Trophoblast cell (in vitro differentiated cells and primary cell): Measurements from ENCODE around the gene ASPSCR1.

Experiments used
- DNase-seq, 2 donors: peaks; one replicate each; pipeline ENCODE4 v3.0.0-alpha.2; 2016
- H2AFZ ChIP-seq: 2 replicates; pipeline ENCODE4 v1.6.1; 2013; ENCODE audit warnings: low read length, moderate library complexity, mild to moderate bottlenecking; ENCODE audit not compliant: insufficient read depth, poor library complexity
- H2AK5ac ChIP-seq: 2 replicates; pipeline ENCODE4 v1.6.1; 2013; ENCODE audit warnings: mild to moderate bottlenecking, low read length
- H2BK120ac ChIP-seq: 2 replicates; pipeline ENCODE4 v1.6.1; 2013; ENCODE audit warnings: low read length, mild to moderate bottlenecking, moderate library complexity; ENCODE audit not compliant: insufficient read depth, poor library complexity
- H2BK12ac ChIP-seq: 2 replicates; pipeline ENCODE4 v1.6.1; 2013; ENCODE audit warnings: mild to moderate bottlenecking, low read length, moderate library complexity
- H2BK5ac ChIP-seq: 2 replicates; pipeline ENCODE4 v1.6.1; 2013; ENCODE audit warnings: low read length, low read depth, moderate library complexity, mild to moderate bottlenecking; ENCODE audit not compliant: poor library complexity
- H3K14ac ChIP-seq: 2 replicates; pipeline ENCODE4 v1.6.1; 2013; ENCODE audit warnings: mild to moderate bottlenecking, low read length
- H3K18ac ChIP-seq: 2 replicates; pipeline ENCODE4 v1.6.1; 2013; ENCODE audit warnings: mild to moderate bottlenecking, low read length
- H3K23ac ChIP-seq: 2 replicates; pipeline ENCODE4 v1.6.1; 2013; ENCODE audit warnings: low read length
- H3K27ac ChIP-seq: 2 replicates; pipeline ENCODE4 v1.5.1; 2013; ENCODE audit warnings: low read depth, mild to moderate bottlenecking, inconsistent platforms, low read length, moderate library complexity
- H3K27me3 ChIP-seq: 2 replicates; pipeline ENCODE4 v1.6.1; 2013; ENCODE audit warnings: inconsistent platforms, mild to moderate bottlenecking, low read length, moderate library complexity; ENCODE audit not compliant: insufficient read depth
- H3K36me3 ChIP-seq, 2 experiments: 1 replicate in 1 of 2; 2 replicates in 1 of 2; pipeline ENCODE4 v1.6.1; 2013; ENCODE audit warnings: low read length in 2 of 2, mild to moderate bottlenecking in 2 of 2, moderate library complexity in 1 of 2; ENCODE audit not compliant: insufficient read depth in 2 of 2, control insufficient read depth in 1 of 2
- H3K4ac ChIP-seq: 2 replicates; pipeline ENCODE4 v1.6.1; 2013; ENCODE audit warnings: low read depth, mild to moderate bottlenecking, low read length, moderate library complexity
- H3K4me1 ChIP-seq, 2 experiments: 1 replicate in 1 of 2; 2 replicates in 1 of 2; pipeline ENCODE4 v1.6.1; 2013; ENCODE audit warnings: low read length in 2 of 2, mild to moderate bottlenecking in 2 of 2, moderate library complexity in 1 of 2; ENCODE audit not compliant: insufficient read depth in 2 of 2, control insufficient read depth in 1 of 2
- H3K4me2 ChIP-seq: 2 replicates; pipeline ENCODE4 v1.6.1; 2013; ENCODE audit warnings: inconsistent platforms, mild to moderate bottlenecking, low read length, moderate library complexity
- H3K4me3 ChIP-seq: 2 replicates; pipeline ENCODE4 v1.5.1; 2013; ENCODE audit warnings: mild to moderate bottlenecking, low read depth, low read length, inconsistent platforms
- H3K79me1 ChIP-seq: one replicate; pipeline ENCODE4 v1.6.1; 2013; ENCODE audit warnings: low read length
- H3K79me2 ChIP-seq: 2 replicates; pipeline ENCODE4 v1.6.1; 2013; ENCODE audit warnings: low read length, mild to moderate bottlenecking; ENCODE audit not compliant: control insufficient read depth, insufficient read depth, poor library complexity
- H3K9ac ChIP-seq: 2 replicates; pipeline ENCODE4 v1.6.1; 2013; ENCODE audit warnings: mild to moderate bottlenecking, low read length
- H3K9me3 ChIP-seq: 2 replicates; pipeline ENCODE4 v1.6.1; 2013; ENCODE audit warnings: low read depth, mild to moderate bottlenecking, control low read depth, inconsistent platforms, low read length; ENCODE audit not compliant: insufficient read depth
- H4K12ac ChIP-seq: 2 replicates; pipeline ENCODE4 v1.6.1; 2013; ENCODE audit warnings: low read depth, mild to moderate bottlenecking, low read length, moderate library complexity
- H4K8ac ChIP-seq: 2 replicates; pipeline ENCODE4 v1.6.1; 2013; ENCODE audit warnings: low read depth, mild to moderate bottlenecking, low read length, moderate library complexity
- H4K91ac ChIP-seq: one replicate; pipeline ENCODE4 v1.6.1; 2013; ENCODE audit warnings: low read depth, mild to moderate bottlenecking, low read length, moderate library complexity
- WGBS: extraction: QIAGEN DNeasy Blood & Tissue Kit; methylation state at CpG from one replicate; pipeline ENCODE4 v1.1.7; 2013; ENCODE audit warnings: missing lambda C conversion rate; ENCODE audit not compliant: insufficient read length, insufficient coverage; ENCODE audit errors: extremely low coverage; 5-methylcytosine and 5-hydroxymethylcytosine counted together

ASPSCR1 gene

DNA sequence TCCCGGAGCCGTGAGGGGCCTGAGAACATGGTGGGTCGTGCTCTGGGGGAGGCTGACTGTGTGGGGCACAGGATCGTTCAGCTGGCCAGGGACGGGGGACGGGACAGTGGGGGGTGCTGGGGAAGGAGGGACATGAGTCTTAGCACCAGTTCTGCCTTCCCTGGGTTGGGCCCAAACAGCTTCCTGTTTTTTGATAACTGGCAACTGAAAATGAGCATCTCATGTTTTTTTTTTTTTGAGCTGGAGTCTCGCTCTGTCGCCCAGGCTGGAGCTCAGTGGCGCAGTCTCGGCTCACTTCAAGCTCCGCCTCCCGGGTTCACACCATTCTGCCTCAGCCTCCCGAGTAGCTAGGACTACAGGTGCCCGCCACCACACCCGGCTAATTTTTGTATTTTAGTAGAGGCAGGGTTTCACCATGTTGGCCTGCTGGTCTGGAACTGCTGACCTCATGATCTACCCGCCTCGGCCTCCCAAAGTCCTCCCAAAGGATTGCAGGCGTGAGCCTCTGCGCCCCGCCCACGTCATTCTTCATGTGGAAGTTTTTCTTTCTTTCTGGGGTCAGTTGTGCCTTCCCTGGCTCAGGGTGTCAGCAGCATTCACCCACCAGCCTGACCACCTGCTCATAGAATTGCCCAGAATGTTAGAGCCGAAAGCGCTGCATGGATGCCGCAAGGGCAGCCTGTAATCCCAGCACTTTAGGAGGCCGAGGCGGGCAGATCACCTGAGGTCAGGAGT, 6.4 kb downstream of the ASPSCR1 start:
- H3K14ac ChIP-seq: no peak overlapping the region
- no CpG with 5 or more reads among the region's 26 CpGs for WGBS
- no peak overlapping the region for H4K12ac ChIP-seq

DNA sequence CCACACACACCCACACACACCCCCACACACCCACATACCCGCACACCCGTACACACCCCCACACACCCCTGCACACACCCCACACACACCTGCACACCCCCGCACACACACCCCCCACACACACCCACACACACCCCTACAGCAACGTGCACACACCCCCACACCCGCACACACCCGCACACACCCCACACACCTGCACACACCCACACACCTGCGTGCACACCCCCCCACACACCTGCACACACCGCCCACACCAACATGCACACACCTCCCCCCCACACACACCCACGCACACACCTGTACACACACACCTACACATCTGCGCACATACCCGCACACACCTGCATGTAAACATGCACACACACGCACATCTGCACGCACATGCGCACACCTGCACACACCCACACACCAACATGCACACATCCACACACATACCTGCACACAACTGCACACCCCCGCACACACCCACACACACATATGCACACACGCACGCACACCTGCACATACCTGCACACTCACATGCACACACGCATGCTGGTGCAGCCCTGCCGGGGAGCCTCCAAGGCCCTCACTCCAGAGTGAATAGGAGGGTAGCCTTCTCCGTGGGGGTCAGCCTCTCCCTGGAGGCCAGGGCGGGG, 7.5 kb downstream of the ASPSCR1 start:
- no peak overlapping the region for H2BK120ac ChIP-seq
- H4K91ac ChIP-seq: no peak overlapping the region
- no peak overlapping the region for H3K23ac ChIP-seq

More for the DNA sequence above, 6.4 kb downstream of the ASPSCR1 start:
- Histone ChIP-seq H2AK5ac (no peak overlapping the region), H3K27ac (no peak overlapping the region), H3K23ac (no peak overlapping the region), H2BK12ac (peak overlapping the region; percentile 5), H3K4me3 (no peak overlapping the region), H4K8ac (no peak overlapping the region), H3K36me3 (peaks cover 25 to 30% of the 10 kb centered on the region in 2 experiments), H3K18ac (peak overlapping the region; percentile 7), H3K27me3 (no peaks in the 10 kb centered on the region), H3K9ac (no peak overlapping the region), H2BK120ac (no peak overlapping the region), H3K79me2 (peaks cover 3% of the 10 kb centered on the region), H3K4me1 (peaks cover 25 to 29% of the 10 kb centered on the region in 2 experiments), H3K79me1 (peaks cover 11% of the 10 kb centered on the region), H3K4ac (no peak overlapping the region), H4K91ac (peak overlapping the region; percentile 86), H2AFZ (no peak overlapping the region), H3K9me3 (peaks cover 8% of the 10 kb centered on the region), H3K4me2 (no peak overlapping the region), H2BK5ac (no peak overlapping the region)
- DNase-seq: peak; percentile 77 to 82

DNA sequence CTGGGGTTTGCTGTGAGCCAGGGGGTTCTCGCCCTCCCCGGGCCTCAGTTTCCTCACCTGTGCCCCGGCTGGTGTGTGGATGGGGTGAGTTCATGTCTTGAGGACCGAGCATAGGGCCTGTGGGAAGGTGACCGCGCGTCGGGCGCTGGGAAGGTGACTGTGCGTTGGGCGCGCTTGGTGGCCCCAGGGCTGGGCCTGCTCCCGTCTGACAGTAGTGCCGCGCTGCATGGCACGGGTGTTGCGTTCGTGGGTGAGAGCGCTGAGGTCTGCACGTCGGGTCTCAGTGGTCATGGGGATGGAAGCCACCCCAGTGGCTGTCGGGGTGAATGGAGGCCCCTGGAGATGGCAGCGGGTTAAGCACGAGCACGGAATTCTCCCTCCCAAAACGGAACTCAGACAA, 9.2 kb downstream of the ASPSCR1 start:
- peak overlapping the region; percentile 39 for H2AK5ac ChIP-seq
- H3K4me3 ChIP-seq: no peak overlapping the region
- no peak overlapping the region for H2BK5ac ChIP-seq
- no peaks in the 10 kb centered on the region for H3K27me3 ChIP-seq
- H3K4me1 ChIP-seq: peaks cover 16 to 18% of the 10 kb centered on the region in 2 experiments
- no peak overlapping the region for H3K9ac ChIP-seq
- no peak overlapping the region for H2AFZ ChIP-seq
- peaks cover 16% of the 10 kb centered on the region for H3K9me3 ChIP-seq
- no CpG with 5 or more reads among the region's 26 CpGs for WGBS
- peaks cover 3% of the 10 kb centered on the region for H3K79me2 ChIP-seq
- H2BK12ac ChIP-seq: peak overlapping the region; percentile 23
- no peak overlapping the region for H3K18ac ChIP-seq
- H4K8ac ChIP-seq: no peak overlapping the region
- H2BK120ac ChIP-seq: no peak overlapping the region
- H3K4me2 ChIP-seq: no peak overlapping the region
- H3K4ac ChIP-seq: no peak overlapping the region
- H4K91ac ChIP-seq: no peak overlapping the region
- H4K12ac ChIP-seq: no peak overlapping the region
- H3K36me3 ChIP-seq: peaks cover 27 to 35% of the 10 kb centered on the region in 2 experiments
- H3K14ac ChIP-seq: no peak overlapping the region
- H3K79me1 ChIP-seq: peaks cover 6% of the 10 kb centered on the region
- H3K27ac ChIP-seq: no peak overlapping the region
- no peak overlapping the region for H3K23ac ChIP-seq
- DNase-seq: no peak

More for the DNA sequence above, 7.5 kb downstream of the ASPSCR1 start:
- Histone ChIP-seq H2BK12ac (no peak overlapping the region), H3K79me1 (peaks cover 8% of the 10 kb centered on the region), H3K9me3 (peaks cover 8% of the 10 kb centered on the region), H3K18ac (no peak overlapping the region), H3K79me2 (peaks cover 3% of the 10 kb centered on the region), H2AK5ac (no peak overlapping the region), H3K4ac (no peak overlapping the region), H3K27ac (no peak overlapping the region), H4K8ac (no peak overlapping the region), H3K4me3 (peak overlapping the region; percentile 52), H3K36me3 (peaks cover 25 to 30% of the 10 kb centered on the region in 2 experiments), H3K9ac (no peak overlapping the region), H3K14ac (no peak overlapping the region), H3K27me3 (no peaks in the 10 kb centered on the region), H3K4me2 (no peak overlapping the region), H2AFZ (no peak overlapping the region), H4K12ac (no peak overlapping the region), H3K4me1 (peaks cover 19 to 25% of the 10 kb centered on the region in 2 experiments), H2BK5ac (no peak overlapping the region)
- WGBS: no CpG with 5 or more reads among the region's 21 CpGs
- no peak for DNase-seq

DNA sequence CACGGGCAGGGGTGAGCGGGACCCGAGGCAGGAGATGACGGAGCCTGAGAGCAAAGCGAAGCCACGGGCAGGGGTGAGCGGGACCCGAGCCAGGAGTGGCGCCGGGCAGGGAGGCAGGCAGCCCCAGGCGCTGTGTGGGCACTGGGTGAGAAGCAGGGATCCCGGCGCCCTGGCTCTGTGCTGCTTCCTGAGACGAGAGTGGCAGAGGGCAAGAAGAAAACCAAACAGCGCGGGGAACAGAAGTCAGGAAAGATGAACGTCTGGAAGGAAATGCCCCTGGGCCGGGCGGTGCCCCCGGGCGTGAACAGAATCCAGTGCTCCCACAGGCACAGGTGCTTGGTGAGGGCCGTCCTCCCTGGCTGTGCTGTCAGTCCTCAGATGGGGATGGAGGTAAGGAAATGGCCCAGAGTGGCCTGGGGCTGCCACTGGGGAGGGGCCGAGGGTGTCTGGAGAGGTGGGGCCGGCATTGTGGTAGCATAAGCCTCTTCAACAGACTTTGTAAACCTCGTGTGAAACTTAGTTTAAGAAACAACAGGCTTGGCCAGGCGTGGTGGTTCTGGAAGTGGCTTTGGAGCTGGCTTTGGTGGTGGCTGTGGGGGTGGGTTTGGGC, 9.8 kb downstream of the ASPSCR1 start:
- Histone ChIP-seq H3K18ac (no peak overlapping the region), H4K12ac (no peak overlapping the region), H3K4me2 (no peak overlapping the region), H2AFZ (no peak overlapping the region), H3K27ac (no peak overlapping the region), H2BK120ac (no peak overlapping the region), H3K9ac (no peak overlapping the region), H3K14ac (no peak overlapping the region), H4K8ac (no peak overlapping the region), H2BK12ac (no peak overlapping the region), H2AK5ac (no peak overlapping the region), H3K23ac (no peak overlapping the region), H3K36me3 (peaks cover 27 to 35% of the 10 kb centered on the region in 2 experiments), H3K79me1 (peaks cover 6% of the 10 kb centered on the region), H3K4ac (no peak overlapping the region), H3K27me3 (no peaks in the 10 kb centered on the region), H3K79me2 (peaks cover 3% of the 10 kb centered on the region), H3K4me1 (peaks cover 18 to 20% of the 10 kb centered on the region in 2 experiments), H3K4me3 (no peak overlapping the region), H3K9me3 (peaks cover 16% of the 10 kb centered on the region), H4K91ac (no peak overlapping the region), H2BK5ac (no peak overlapping the region)
- DNase-seq: peak; percentile 81 to 82
- no CpG with 5 or more reads among the region's 26 CpGs for WGBS
